Measurements from ENCODE around the gene VWA2. TPM values are rescaled to one million over a fixed set of nuclear protein-coding genes. Genes with fewer than 3 reads are reported as not detected.

VWA2 gene
- total and polyA plus RNA-seq, 2 donors (not counting 1 experiment from before 2014, with no cell fraction given), result not detected

GRCh38 chr10:114278140-114278883 lies 39.3 kb downstream of the VWA2 start:
- H3K27me3 ChIP-seq (replicated peaks in 1 of 4; ENCODE audit: control extremely low read depth in 1 of 4, control insufficient read depth in 3 of 4, insufficient read depth in 4 of 4, low read length in 3 of 4), result peaks cover 0 to 6% (median 0%) of the 10 kb centered on the region in 4 experiments
- POLR2A ChIA-PET, result no interaction called here

GRCh38 chr10:114278884-114279191 lies 39.8 kb downstream of the VWA2 start:
- Histone ChIP-seq H3K4me3 (ENCODE audit: control extremely low read depth in 1 of 5, extremely low read depth in 1 of 5, insufficient read depth in 1 of 5, low read depth in 2 of 5, low read length in 4 of 5) (no peak overlapping the region), H3K9me3 (ENCODE audit: control extremely low read depth in 1 of 3, control insufficient read depth in 2 of 3, insufficient read depth in 1 of 3, low read length in 2 of 3) (no peaks in the 10 kb centered on the region), H3K27ac (ENCODE audit: low read length in 2 of 2) (no peak overlapping the region), H3K4me1 (ENCODE audit: control insufficient read depth in 2 of 2, insufficient read depth in 2 of 2, low read length in 2 of 2) (no peaks in the 10 kb centered on the region), H3K9ac (ENCODE audit: low read length) (no peak overlapping the region), H3K4me2 (replicated peaks; ENCODE audit: low read depth, low read length, poor library complexity, severe bottlenecking) (no peak overlapping the region), H2AFZ (ENCODE audit: insufficient read depth, low read depth, low read length, poor library complexity, severe bottlenecking) (no peak overlapping the region), H3K27me3 (replicated peaks in 1 of 4; ENCODE audit: control extremely low read depth in 1 of 4, control insufficient read depth in 3 of 4, insufficient read depth in 4 of 4, low read length in 3 of 4) (peaks cover 0 to 6% (median 0%) of the 10 kb centered on the region in 4 experiments), H3K79me2 (ENCODE audit: control insufficient read depth, insufficient read depth, low read length) (no peaks in the 10 kb centered on the region), H3K36me3 (replicated peaks in 1 of 2; ENCODE audit: control extremely low read depth in 1 of 2, control insufficient read depth in 1 of 2, extremely low read depth in 1 of 2, insufficient read depth in 2 of 2, low read length in 1 of 2) (no peaks in the 10 kb centered on the region), H4K20me1 (ENCODE audit: control insufficient read depth, insufficient read depth, low read length, poor library complexity, severe bottlenecking) (no peaks in the 10 kb centered on the region)
- WGBS (ENCODE audit: insufficient coverage), result 88% methylated on average over 4 of the region's 4 CpGs
- no peak overlapping the region for H3K27ac Mint-ChIP-seq
- POLR2A ChIA-PET, result no interaction called here
- DNase-seq, result no peak
- CTCF ChIA-PET, result no interaction called here
- no peak for ATAC-seq (ENCODE audit: low read depth)
- H3K4me3 Mint-ChIP-seq, result no peak overlapping the region
- intact Hi-C loops (cut with micrococcal nuclease), result no loop called here
- no peaks in the 10 kb centered on the region for H3K9me3 Mint-ChIP-seq (ENCODE audit: insufficient read depth)
- no peaks in the 10 kb centered on the region for H3K4me1 Mint-ChIP-seq
- TF ChIP-seq EZH2 (IDR thresholded peaks at IDR 0.05; ENCODE audit: borderline replicate concordance, insufficient read depth, low read depth, low read length, poor library complexity, severe bottlenecking) (no peak), CTCF (IDR thresholded peaks at IDR 0.05) (no peak)
- H3K27me3 Mint-ChIP-seq, result peaks cover 15% of the 10 kb centered on the region

More at GRCh38 chr10:114278140-114278883, 39.3 kb downstream of the VWA2 start:
- no peaks in the 10 kb centered on the region for H3K36me3 ChIP-seq (replicated peaks in 1 of 2; ENCODE audit: control extremely low read depth in 1 of 2, control insufficient read depth in 1 of 2, extremely low read depth in 1 of 2, insufficient read depth in 2 of 2, low read length in 1 of 2)
- no peaks in the 10 kb centered on the region for H3K4me1 ChIP-seq (ENCODE audit: control insufficient read depth in 2 of 2, insufficient read depth in 2 of 2, low read length in 2 of 2)
- no peaks in the 10 kb centered on the region for H3K79me2 ChIP-seq (ENCODE audit: control insufficient read depth, insufficient read depth, low read length)
- no peak for TF ChIP-seq CTCF (IDR thresholded peaks at IDR 0.05)
- TF ChIP-seq EZH2 (IDR thresholded peaks at IDR 0.05; ENCODE audit: borderline replicate concordance, insufficient read depth, low read depth, low read length, poor library complexity, severe bottlenecking), result no peak
- H3K27ac ChIP-seq (ENCODE audit: low read length in 2 of 2), result no peak overlapping the region
- H4K20me1 ChIP-seq (ENCODE audit: control insufficient read depth, insufficient read depth, low read length, poor library complexity, severe bottlenecking), result no peaks in the 10 kb centered on the region
- no peak overlapping the region for H3K4me2 ChIP-seq (replicated peaks; ENCODE audit: low read depth, low read length, poor library complexity, severe bottlenecking)
- Mint-ChIP-seq H3K27me3 (peaks cover 18% of the 10 kb centered on the region), H3K9me3 (ENCODE audit: insufficient read depth) (no peaks in the 10 kb centered on the region), H3K27ac (no peak overlapping the region), H3K4me1 (no peaks in the 10 kb centered on the region), H3K4me3 (no peak overlapping the region)
- 93% methylated on average over 22 of the region's 22 CpGs for WGBS (ENCODE audit: insufficient coverage)
- no peak for DNase-seq
- ATAC-seq (ENCODE audit: low read depth), result no peak
- H3K9ac ChIP-seq (ENCODE audit: low read length), result no peak overlapping the region
- H3K4me3 ChIP-seq (ENCODE audit: control extremely low read depth in 1 of 5, extremely low read depth in 1 of 5, insufficient read depth in 1 of 5, low read depth in 2 of 5, low read length in 4 of 5), result no peak overlapping the region
- intact Hi-C loops (cut with micrococcal nuclease), result no loop called here
- H3K9me3 ChIP-seq (ENCODE audit: control extremely low read depth in 1 of 3, control insufficient read depth in 2 of 3, insufficient read depth in 1 of 3, low read length in 2 of 3), result no peaks in the 10 kb centered on the region
- CTCF ChIA-PET, result no interaction called here
- no peak overlapping the region for H2AFZ ChIP-seq (ENCODE audit: insufficient read depth, low read depth, low read length, poor library complexity, severe bottlenecking)

Measured in B cell (primary cell).